Skin of body (tissue), 2 donors: ENCODE measurements around the gene PDCD1LG2. TPM values are rescaled to one million over a fixed set of nuclear protein-coding genes. Genes with fewer than 3 reads are reported as not detected.
"Not testable (repeated sequence)": the region's sequence is repeated elsewhere in the genome, so short reads cannot be mapped to it uniquely, and the experiment has no call there.

ENCODE experiments used
- DNase-seq: peaks from one replicate; lab custom pipeline; 2025; lab: John Stamatoyannopoulos, UW
- total RNA-seq: library from RNA; depleted of rRNA; stranded (reverse); fragments of >200 nt; gene quantifications from one replicate; pipeline ENCODE4 v1.2.3, GENCODE V29; 2014

The PDCD1LG2 gene
- 1.5 TPM for total RNA-seq

DNA sequence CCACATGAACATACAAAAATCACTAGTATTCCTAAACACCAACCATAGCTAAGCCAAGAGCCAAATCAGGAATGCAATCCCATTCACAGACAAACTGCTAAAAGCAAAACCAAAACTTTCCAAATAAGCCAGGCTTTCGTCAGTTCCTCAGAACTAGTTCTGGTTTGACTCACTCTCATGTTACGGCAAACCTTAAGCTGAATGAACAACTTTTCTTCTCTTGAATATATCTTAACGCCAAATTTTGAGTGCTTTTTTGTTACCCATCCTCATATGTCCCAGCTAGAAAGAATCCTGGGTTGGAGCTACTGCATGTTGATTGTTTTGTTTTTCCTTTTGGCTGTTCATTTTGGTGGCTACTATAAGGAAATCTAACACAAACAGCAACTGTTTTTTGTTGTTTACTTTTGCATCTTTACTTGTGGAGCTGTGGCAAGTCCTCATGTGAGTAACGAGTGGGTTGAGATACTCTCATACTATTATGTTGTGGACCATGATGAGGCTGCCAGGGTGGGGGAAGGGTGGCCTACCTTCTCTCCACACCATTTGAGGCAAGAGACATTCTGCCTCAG lies at the start of gene PDCD1LG2:
Gene PDCD1LG2 (plus strand): TSS at position 172 of the 572 bp plus-strand sequence. CDS start 12,016 bp downstream, outside the sequence.
- DNase-seq = no peak

DNA sequence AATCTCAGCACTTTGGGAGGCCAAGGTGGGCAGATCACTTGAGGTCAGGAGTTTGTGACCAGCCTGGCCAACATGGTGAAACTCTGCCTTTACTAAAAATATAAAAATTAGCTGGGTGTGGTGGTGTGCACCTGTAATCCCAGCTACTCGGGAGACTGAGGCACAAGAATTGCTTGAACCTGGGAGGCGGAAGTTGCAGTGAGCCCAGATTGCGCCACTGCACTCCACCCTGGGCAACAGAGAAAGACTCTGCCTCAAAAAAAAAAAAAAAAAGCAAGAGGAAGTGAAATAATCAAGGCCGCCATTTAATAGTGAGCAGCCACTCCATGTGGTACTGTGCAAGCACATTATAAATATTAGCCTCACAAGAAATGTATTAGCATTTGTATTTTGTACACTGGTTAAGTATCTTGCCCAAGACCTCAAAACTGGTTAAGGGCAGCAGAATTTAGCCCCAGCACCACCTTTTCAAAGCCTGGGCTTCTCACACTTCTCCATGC lies 45.5 kb upstream of the PDCD1LG2 start:
- DNase-seq = not testable (repeated sequence)

DNA sequence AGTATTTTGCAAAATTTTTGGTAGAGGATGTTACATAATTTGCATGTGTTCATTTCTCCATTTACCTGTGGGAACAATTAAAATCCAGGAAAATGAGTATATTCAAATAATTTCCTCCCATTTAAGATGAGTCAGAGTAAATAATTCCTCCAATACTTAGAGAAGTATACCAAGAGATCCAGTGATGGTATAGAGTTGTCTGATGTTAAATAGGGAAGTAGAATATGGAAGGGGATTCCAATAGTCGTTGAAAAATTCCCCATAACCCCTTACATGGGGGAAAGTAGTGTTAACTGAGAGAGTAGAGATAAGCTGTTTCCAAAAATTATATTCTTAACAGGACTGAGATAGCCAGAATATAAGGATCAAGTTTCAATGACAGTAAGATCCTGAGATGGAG lies 44.3 kb upstream of the PDCD1LG2 start:
- no peak for DNase-seq

DNA sequence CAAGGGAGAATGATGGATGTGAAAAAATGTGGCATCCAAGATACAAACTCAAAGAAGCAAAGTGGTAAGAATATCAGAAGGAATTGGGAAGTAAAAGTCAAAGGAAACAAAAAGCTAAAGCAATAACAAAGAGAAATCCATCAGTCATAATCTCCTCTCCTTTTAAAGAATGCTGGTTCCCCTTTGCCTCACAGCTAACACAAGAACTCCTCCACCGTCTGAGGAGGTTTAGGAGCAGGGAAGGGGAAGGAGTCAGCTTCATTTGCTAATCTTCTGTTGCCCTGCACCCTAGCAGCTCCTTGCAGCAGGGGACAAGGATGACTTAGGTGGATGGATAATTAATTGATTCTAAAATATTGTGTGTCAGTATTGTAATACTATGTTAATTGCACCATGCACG lies 43.6 kb upstream of the PDCD1LG2 start:
- no peak for DNase-seq

DNA sequence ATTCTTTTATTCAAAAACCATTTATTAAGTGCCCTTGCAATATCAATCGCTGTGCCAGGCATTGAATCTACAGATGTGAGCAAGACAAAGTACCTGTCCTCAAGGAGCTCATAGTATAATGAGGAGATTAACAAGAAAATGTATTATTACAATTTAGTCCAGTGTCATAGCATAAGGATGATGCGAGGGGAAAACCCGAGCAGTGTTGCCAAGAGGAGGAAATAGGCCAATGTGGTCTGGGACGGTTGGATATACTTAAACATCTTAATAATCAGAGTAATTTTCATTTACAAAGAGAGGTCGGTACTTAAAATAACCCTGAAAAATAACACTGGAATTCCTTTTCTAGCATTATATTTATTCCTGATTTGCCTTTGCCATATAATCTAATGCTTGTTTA lies 41.5 kb upstream of the PDCD1LG2 start:
- no peak for DNase-seq

DNA sequence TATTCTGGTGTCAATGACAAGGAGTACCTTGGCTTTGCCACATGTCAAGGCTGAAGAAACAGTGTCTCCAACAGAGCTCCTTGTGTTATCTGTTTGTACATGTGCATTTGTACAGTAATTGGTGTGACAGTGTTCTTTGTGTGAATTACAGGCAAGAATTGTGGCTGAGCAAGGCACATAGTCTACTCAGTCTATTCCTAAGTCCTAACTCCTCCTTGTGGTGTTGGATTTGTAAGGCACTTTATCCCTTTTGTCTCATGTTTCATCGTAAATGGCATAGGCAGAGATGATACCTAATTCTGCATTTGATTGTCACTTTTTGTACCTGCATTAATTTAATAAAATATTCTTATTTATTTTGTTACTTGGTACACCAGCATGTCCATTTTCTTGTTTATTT lies 40.2 kb upstream of the PDCD1LG2 start:
- DNase-seq = no peak

DNA sequence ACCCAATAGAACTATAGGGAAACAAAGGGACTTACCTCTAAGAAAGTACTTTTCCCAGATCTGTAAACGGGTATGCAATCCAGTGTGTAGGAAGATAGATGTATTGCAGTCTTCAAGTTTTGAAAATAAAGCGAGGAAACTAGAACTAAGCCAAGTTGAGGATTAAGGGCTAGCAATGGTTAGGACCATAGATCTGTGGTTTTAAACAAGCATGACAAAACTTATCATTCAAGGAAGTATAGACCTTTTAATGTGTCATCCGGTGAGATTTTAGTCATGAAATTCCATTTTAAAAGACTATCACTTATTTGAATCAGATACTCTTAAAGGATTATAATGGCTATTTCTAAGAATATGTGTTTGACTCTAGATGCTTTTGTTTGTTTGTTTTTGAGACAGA lies 39.5 kb upstream of the PDCD1LG2 start:
- no peak for DNase-seq

DNA sequence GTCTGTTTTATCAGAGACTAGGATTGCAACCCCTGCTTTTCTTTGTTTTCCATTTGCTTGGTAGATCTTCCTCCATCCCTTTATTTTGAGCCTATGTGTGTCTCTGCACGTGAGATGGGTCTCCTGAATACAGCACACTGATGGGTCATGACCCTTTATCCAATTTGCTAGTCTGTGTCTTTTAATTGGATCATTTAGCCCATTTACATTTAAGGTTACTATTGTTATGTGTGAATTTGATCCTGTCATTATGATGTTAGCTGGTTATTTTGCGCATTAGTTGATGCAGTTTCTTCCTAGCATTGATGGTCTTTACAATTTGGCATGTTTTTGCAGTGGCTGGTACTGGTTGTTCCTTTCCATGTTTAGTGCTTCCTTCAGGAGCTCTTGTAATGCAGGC lies 34.7 kb upstream of the PDCD1LG2 start:
- DNase-seq = not testable (repeated sequence)

DNA sequence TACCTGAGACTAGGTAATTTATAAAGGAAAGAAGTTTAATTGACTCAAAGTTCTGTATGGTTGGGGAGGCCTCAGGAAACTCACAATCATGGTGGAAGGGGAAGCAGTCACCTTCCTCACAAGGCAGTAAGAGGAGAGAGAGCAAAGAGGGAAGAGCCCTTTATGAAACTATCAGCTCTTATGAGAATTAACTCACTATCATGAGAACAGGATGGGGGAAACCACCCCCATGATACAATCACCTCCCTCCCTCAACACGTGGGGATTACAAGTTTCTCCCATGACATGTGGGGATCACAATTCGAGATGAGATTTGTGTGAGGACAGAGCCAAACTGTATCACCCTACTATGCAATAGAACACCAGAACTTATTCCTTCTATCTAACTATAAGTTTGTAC lies 32.1 kb upstream of the PDCD1LG2 start:
- no peak for DNase-seq

DNA sequence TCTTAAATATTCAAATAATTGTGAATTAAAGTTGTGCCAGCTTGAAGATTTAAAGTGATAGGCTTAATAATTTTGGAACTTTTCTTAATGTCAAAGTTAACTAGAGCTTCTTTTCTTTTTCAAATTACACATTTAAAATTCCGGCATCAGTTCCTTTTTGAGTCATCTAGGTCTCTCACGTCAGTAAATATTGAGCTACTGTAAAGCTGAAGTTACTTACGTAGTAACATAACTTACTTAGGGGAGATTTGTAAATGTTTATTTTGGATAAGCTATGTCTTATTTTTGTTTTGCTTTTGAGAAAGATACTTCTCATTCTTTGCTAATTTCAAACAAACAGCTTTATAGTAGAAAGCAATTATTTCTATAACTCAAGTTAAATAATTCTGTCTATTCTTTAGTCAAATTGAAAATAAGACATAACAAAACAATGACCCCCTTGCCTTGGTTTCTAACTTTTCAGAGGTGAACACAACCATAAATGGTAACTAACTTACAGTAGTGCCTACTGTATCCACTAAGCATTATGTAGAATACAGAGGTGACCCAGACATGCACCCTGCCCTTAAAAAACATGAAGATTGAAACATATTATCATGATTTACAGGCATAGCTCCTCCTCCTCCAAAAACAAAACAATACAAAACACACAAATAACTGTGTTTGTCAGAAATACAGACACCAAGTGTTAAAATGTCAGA lies 30.2 kb upstream of the PDCD1LG2 start:
- DNase-seq = no peak

DNA sequence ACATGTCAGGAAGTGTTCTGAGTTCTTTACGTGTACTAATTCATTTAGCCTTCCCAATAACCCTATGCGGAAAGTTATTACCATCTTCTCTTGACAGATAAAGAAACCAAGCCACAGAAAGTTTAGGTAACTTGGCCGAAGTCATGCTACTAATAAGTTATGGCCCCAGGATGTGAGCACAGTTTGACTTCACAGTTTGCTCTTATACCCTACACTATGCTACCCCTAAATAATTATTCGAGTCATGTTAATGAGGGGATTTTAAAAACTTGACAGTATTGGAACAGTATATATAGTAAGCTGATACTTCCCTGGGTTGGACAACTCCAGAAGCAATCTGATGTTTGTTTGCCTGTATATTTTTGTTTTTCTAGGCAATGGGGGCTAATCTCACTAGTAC lies 29.4 kb upstream of the PDCD1LG2 start:
- no peak for DNase-seq

DNA sequence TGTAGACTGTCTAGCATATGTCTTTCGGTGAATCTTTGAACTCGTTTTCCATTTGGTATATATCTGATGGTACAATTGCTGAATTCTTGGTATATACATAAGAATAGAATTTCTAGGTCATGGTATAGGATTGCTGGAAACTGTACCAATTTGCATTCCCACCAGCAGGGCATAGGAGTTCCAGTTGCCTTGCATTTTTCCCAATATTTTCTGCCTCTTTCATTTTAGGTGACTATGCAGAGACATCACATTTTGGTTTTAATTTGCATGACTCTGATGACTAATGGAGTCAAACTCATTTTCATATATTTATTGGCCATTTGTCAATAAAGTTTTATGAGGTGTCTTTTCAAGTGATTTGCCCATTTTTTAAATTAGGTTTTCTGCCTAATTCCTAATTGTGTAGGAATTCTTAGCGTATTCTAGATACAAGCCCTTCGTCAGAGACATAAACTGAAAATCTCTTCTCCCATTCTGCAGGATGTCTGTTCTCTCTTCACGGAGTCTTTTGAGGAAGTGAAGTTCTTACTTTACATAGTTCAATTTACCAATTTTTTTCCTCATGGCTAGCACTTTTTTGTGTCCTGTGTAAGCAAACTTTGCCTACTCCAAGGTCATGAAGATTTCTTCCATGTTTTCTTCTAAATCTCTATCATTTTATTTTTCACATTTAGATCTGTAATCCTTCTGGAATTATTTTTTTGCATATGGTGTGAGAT lies 28.9 kb upstream of the PDCD1LG2 start:
- DNase-seq = no peak

DNA sequence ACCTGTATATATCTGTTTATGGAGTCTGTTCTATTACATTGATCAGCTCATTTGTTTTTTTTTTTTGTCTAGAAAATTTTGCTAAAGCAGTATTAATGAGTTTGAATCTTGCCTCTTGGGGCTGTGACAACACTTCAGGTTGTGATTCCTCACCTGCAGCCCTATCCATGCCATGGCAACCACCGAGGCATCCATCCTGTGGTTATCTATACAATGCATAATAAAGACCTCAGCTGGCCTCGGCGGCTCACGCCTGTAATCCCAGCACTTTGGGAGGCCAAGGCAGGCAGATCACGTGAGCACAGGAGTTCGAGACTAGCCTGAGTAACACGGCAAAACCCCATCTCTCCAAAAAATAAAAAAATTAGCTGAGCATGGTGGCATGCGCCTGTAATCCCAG lies 28.1 kb upstream of the PDCD1LG2 start:
- no peak for DNase-seq

DNA sequence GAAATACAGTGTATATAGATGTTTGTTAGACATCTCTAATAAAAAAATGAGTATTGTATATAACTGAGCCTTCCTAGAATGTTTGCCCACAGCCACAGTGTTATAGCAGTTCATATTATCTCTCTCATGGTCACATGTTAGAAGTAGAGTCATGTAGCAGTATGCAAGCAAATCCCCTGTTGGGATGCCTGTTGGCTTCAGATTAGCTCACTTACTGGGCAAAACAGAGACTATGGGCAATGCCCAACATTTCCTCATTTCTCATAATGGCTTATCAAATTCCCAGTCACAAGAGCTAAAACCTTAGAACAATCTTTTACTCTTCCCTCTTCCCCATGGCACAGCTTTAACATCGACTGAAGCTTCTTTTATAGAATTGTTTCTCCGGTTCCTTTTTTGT lies 27.0 kb upstream of the PDCD1LG2 start:
- DNase-seq = no peak

DNA sequence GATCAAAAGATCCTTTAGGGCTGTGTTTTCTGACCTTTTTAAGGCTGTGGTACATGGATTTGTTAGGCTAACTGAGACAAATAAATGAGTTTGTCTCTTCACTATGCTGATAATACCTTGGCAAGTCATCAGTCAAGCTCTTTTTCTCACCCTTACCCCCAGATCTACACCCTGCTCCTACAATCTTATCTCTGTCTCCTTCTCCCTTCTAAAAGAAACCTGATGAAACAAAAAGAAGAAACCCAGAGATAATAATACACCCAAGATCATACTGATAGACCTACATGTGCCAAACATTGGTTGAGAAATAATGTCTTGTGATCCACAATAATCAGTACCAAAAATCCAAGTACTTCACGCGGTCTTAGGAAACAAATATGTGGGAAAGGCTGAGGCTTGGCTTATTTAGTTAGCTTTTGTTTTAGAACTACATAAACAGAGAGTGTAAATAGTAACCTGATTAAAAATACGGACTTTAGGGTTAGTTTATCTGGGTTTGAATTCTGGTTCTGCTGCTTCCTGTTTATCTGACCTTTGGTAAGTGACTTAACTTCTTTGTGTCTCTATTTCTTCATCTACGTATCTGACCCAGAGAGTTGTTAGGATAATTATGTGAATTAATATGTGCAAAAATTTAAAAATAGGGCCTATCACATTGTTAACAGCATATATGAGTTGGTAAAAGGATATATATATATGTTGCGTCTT lies 24.8 kb upstream of the PDCD1LG2 start:
- DNase-seq = no peak

DNA sequence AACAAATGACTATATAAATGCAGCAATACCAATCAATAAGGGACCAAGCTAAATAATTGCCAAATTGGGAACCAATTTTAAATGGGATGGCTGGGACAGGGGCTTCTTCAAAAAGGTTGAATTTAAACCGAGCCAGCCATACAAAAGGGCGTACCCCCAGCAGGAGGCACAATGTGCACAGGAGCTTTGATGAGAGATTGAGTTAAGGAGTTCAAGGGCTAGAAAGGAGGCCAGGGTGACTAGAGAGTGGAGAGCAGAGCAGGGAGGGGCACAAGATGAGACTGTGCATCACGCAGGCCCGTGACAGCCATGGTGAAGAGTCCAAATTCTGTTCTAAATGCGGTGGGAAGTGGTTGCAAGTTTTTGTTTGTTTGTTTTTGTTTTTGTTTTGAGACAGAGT lies 23.3 kb upstream of the PDCD1LG2 start:
- no peak for DNase-seq

DNA sequence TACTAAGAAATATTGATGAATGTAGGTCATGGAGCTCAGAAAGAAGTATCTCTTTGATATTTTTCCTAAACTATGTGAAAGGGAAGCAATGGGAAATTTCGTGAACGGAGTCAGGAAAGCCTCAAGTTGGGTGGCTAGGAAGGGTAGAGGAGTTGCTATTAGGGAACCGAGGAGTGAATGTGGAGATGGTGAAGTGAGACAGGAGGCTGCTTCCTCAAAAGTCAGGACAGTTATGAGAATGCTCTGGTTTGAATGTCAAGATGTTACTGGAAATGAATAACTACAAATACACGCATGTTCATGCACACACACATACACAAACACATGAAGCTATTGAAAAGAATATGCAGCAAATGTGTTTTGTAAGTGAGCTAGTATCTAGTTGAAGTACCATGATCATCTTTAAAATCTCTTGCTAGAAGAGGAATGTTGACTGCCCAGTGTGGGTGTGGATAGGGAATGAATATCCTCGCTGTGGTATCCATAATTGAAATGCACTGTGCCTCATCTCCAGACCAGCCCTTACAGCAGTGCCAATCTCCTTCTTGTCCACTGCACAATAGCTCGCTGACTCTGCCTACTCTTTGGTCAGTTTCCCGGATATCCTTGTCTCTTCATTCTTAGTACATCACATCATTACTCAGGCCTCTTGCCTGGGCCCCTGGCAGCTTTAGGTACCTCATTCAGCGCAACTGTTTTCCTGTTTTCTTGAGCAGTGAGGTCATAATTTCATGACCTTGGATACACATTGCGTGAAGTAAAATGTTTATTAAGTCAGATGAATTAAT lies 21.9 kb upstream of the PDCD1LG2 start:
- no peak for DNase-seq

DNA sequence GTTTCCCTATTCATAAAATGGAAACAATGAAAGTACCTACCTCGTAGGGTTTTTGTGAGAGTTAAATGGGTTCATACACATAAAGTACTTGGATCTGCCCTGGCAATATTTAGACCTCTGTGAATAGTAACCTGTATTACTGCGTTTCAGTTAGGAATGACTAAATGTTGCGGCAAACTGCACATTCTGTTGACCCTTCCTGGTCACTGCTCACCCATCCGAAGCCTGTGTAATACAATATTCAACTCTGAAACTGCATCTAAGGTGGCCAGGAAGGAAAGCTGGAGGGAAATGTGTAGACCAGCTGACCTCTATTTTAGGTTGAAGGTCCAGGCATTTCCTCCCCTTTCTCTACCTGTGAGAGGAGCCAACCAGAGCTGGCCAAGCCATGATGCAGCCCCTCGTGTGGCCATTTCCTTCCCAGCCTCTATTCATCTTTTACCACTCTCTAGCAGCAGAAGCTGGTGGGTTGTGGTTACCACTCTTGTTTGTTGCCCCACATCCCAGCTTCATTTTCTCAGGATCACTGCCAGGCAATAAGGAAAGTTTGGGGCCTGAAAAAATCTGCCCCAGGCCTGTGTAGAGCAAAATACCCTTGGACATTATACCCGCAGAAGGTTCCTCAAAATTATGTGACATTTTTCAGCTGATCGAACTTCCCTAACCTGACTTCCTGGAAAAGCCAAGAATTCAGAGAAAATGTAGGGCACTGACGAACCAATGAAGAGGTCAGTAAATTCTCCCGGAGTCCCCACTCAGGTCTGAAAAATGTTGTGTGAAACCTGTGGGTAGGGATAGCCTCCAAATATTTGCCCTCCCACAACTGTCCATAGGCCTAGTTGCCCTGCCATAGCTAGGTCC lies 20.5 kb upstream of the PDCD1LG2 start:
- DNase-seq = no peak

DNA sequence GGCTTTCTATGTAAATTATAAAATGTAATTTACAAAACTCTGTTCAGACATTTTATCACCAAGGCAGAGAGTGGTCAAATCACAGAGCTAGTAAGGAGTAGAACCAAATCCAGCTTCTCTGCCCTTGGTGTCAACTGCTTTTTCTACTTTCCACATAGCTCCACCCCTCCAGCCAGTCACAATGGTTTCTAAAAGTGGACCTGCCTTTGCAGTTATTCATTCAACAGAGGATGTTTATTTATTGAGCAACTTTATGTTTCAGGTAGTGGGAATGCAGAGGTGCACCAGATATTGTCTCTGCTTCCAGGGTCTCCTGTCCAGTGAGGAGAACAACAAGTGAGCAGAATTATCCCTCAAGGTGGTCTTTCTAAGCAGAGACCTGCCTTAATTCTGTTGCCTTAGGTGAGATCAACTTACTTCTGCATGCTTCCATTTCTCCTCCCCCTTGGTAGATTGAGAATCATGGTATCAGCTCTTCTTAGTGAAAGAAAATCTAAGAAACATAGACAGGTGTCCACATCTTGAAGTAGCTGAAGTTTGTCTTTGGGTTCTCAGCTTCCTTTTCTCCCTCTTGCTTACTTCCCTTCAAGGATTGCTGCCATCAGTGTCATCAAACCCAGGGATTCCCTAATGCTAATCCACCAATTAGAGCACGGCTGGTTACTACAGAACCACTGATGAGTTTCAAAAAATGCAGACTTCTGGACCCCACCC lies 17.2 kb upstream of the PDCD1LG2 start:
- no peak for DNase-seq
